Mammary epithelial cell (primary cell): ENCODE results near the gene EXOC3.

Source experiments
- CTCF ChIP-seq, 2 donors: IDR thresholded peaks in 1 of 2; conservative IDR thresholded peaks in 1 of 2; 2 replicates each; pipeline ENCODE4 v1.5.1; 2011 to 2012; ENCODE audit warnings: inconsistent platforms in 2 of 2, low read length in 2 of 2, mild to moderate bottlenecking in 2 of 2, control low read depth in 1 of 2, low read depth in 1 of 2; ENCODE audit not compliant: insufficient read depth in 1 of 2; ENCODE audit errors: extremely low read depth in 1 of 2
- EZH2 ChIP-seq: IDR thresholded peaks from 2 replicates; pipeline ENCODE4 v1.6.1; 2012; ENCODE audit warnings: low read length, inconsistent platforms, borderline replicate concordance

GRCh38 chr5:453725-454481 is 10.9 kb downstream of the EXOC3 start:
- no peak for TF ChIP-seq CTCF (conservative IDR thresholded peaks at IDR 0.05 in 1 of 2, IDR thresholded peaks at IDR 0.05 in 1 of 2; ENCODE audit: extremely low read depth in 1 of 2, insufficient read depth in 1 of 2, low read depth in 1 of 2, low read length in 2 of 2)
- TF ChIP-seq EZH2 = no peak
